ENCODE results near the gene KCNH3.
"Not testable (repeated sequence)": the region's sequence is repeated elsewhere in the genome, so short reads cannot be mapped to it uniquely, and the experiment has no call there.

Gene KCNH3

DNA sequence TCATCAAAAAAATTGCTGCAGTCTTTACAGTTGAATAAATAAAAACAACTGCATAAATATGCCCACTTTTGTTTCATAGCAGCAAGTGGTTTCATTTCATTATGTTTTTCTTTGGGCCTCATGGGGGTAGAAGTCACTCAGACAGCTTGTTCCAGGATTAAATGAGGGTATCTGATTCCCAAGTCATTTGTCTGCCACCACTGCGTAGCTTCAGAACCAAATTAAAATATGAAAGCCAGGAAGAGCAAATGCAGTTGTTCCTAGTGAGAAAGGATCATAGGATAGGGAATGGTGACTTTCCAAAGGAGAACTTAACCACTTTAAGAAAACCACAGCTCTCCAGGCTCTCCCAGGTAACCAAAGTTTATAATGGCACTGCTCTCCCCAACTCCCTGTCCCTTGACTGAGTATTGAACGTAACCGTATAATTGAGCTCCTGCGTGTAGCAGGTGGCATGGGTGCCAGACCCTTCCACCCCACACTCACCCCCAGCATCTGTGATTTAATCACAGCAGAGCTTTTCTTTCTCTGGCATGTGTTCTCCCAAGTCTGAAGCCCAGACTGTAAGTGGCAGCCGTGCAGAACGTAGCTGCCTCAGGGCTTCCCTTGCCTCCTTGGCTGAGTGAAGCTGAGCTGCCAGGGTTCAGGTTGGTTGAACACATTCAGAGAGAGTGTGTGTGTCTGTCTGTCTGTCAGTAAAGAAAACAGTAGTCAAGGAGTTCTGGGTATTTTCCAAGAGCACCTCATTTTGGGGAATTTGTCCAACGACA is 11.3 kb upstream of the KCNH3 start:
- DNase-seq = no peak

DNA sequence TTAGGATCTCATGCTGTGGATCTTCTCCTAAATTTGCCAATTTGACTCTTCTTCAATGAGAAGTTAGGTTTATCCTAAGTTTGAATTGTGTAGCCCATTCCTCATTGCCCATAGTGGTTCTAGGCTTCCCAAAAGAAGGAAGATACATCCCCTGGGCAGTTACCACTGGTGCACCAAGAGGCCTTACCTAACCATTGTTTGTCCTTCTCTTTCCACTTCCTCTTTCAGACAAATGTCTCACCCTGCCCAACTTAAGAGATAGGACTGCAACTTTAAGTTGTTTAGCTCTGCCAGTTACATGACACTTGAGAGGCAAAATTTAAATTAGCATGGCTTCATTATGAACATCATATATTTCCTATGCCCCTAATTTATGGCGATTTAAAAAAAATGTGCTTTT is 9.4 kb upstream of the KCNH3 start:
- DNase-seq = no peak

DNA sequence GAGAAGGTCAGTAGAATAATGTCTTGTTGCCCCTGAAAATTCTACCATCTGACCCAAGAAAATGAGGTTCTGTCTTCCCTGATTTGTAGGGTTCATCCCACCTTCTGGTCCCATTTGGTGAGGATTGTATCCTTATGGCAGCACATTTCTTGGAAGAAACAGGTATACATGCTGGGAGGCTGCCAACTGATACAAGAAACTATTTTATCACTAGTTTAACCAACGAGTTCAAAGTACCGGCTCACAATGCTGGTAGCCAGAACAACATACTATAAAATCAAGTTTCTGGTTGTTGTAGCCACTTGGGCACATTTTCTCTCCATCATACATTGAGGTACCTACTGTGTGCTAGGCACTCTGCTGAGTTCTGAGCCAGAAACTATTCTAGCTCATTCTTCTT is 7.1 kb upstream of the KCNH3 start:
- DNase-seq = no peak

DNA sequence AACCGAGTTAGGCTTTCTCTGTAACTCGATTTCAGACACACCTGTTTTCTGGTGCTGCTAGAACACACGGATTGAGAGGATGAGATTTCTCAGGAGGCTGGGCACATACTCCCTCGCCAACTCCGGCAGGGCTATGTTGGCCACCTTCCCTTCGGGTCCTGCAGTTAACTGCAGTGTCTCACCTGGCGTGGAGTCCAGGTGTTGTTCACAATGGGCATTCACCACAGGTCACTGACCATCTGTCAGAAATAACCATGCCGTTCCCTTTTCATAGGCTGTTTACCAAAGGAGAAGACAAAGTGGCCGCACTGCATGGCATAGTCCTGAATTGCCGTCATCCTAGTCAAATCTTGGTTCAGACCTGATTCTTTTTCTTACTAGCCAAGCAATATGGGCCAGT is 5.5 kb upstream of the KCNH3 start:
- no peak for DNase-seq

DNA sequence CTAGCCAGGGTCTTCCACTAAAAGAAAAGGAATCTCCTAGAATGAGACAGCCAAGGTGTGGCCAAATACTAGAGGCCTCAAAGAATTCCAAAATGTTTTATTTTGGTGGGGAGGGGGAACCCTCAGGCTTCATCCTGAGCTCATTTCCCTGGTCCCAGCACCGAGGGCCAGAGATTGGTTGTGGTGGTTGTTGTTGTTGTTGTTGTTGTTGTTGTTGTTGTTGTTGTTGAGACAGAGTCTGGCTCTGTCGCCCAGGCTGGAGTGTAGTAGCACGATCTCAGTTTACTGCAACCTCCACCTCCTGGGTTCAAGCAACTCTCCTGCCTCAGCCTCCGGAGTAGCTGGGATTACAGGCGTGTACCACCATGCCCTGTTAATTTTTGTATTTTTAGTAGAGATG is 4.7 kb upstream of the KCNH3 start:
- not testable (repeated sequence) for DNase-seq

DNA sequence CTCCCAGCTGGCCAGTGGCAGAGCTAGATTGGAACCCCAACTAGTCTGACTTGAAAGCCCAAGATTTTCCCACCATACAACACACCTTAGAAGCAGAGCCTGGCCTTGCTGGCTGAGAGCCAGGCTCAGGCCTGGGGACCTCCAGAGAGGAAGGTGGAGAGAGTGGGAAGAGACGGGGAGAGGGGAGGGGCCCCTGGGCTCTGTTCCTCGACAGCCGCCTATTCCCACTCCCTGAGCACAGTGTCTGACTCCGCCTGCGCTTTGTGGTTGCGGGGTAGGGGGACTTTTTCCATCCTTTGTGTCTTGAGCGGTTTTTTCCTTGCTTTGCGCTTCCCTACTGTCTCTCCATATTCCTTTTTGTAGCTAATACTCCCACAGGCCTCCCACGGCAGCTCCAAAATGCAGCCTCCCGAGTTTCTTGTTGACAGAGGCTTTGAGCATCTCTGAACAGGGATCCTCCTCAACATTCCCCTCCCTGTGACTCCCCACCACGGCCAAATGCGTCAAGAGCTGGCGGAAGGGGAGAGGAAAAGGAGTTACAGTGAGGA is 4.0 kb upstream of the KCNH3 start:
- no peak for DNase-seq

DNA sequence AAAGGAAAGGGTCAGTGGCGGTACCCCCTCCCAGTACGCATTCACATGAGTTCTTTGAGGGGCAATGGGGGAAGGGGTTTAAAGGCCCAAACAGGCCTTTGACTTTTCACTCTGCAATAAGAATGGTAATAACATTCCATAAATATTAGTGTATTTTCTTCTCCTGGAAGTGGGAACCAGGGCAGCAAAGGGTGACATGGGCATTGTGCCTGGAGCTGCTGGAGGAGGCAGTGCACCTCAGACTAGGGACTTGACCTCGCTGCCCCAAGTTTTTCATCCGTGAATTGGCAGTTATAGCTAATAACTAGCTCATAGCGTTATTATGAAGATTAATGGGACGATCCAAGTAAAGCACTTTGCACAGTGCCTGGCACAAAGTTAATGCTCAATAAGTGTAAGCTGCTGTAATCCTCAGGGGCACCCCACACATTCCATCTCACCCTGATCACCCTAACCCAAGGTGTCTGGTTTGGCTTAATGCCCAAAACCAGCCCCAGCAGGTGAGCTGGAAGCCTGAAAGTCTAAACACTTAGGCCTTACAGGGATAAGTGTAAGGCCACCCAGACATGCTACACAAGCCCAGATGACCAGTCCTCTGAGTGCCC is 2.8 kb upstream of the KCNH3 start:
- no peak for DNase-seq

DNA sequence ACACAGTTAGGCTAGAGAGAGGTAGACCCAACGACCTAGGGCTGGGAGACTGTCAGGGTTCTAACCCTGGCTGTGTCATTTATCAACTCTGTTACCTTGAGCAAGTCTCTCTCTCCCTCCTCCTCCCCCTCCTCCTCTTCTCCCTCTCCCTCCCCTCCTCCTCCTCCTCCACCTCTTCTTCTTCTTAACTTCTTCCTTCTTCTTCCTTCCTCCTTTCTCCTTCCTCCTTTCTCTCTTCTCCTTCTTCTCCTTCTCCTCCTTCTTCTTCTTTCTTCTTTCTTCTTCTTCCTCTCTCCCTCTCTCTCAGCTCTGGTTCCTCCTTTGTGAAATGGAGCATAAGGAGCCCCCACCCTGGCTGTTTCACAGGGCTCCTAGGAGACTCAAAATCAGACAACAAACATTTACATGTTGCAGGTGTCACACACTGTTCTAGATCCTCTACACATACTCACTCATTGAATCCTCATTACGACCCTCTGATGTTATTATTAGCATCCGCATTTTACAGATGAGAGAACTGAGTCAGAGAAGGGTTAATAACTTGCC is 2.2 kb upstream of the KCNH3 start:
- no peak for DNase-seq

DNA sequence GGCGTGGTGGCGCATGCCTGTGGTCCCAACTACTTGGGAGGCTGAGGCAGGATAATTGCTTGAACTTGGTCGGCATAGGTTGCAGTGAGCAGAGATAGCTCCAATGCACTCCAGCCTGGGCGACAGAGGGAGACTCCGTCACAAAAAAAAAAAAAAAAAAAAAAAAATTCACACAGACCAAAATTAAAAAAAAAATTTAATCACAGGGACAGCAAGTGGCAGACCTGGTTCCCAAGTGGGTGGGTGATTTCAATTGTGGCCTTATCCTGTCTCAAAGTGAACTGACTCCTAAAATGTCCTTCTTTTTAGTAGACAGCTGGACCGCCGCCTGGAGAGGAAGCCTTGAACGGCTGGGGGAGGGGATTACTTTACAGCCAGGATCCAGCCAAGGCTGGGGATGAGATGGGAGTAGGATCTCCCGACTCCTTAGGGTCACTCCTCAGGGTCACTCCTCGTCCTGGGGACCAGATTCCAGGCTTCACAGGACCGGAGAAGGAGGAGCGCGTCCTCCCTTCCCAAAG is 1.5 kb upstream of the KCNH3 start:
- no peak for DNase-seq

DNA sequence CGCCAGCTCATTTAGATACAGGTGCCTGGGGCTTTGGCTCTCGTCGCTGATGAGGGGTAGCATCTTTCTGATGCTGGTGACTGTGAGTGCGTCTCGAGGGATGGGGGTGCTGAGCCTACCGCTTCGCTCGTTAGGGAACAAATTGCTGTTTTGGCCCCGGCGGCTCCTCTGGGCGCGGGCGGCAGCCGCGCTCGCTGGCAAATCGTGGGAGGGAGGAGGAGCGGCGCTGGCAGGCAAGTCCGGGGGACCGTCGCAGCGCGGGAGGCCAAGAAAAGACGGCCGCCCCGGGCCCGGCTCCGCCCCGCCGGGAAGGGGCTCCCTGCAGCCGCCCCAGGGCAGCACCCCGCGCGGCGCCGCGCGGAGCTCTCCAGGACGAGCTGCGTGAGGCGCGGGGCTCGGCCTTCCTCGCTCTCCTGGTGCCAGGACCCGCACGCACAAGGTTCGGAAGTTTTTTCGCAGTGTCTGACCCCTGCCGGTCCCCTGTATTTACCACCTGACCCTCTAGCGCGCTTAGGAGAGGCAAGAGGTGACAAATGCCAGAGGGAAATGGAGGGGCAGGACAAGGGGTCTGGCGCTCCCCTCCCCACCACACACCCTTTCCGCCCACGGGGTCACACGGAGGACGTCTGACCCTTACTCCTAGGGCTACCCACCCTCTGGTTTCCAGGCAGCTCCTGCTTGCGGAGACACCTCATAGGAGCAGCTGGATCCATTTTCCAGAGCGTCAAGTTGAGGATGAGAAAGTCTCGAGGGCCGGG is 899 bp upstream of the KCNH3 start:
- DNase-seq = peak; percentile 61

DNA sequence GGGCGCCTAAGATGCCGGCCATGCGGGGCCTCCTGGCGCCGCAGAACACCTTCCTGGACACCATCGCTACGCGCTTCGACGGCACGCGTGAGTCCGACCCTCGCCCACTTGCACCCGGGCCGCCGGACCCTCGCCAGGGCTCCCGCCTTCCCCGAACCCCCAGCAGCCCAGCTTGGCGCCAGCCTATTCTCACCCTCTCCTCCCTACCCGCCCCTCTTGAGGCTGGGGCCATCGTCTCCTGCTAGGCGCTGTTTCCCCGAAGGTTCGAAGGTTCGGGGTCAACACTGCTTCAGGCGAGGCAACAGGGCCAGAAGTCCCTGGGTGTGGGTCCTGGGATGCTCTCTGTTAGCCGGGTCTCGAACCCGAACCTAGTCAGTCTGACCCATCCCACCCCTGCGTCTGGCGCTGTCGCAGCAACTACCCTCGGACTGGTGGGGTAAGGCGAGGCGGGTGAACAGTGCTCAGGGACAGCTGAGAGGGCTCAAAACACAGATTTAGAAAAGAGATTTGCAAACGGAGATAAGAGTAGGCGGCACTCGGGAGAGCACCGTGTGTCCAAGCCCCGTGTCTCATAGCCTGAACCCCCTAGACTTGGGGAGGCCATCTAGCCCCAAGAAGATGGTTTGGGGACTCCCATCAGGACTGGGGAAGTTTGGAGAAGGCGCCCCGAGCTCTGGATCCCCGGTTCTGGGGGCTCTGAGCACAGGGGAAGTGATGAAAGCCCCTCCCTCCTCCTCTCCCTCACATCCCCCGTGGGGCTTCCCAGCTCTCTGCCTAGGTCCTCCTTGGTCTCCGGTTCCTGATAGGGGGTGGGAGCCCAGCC is 787 bp downstream of the KCNH3 start:
- DNase-seq = no peak

DNA sequence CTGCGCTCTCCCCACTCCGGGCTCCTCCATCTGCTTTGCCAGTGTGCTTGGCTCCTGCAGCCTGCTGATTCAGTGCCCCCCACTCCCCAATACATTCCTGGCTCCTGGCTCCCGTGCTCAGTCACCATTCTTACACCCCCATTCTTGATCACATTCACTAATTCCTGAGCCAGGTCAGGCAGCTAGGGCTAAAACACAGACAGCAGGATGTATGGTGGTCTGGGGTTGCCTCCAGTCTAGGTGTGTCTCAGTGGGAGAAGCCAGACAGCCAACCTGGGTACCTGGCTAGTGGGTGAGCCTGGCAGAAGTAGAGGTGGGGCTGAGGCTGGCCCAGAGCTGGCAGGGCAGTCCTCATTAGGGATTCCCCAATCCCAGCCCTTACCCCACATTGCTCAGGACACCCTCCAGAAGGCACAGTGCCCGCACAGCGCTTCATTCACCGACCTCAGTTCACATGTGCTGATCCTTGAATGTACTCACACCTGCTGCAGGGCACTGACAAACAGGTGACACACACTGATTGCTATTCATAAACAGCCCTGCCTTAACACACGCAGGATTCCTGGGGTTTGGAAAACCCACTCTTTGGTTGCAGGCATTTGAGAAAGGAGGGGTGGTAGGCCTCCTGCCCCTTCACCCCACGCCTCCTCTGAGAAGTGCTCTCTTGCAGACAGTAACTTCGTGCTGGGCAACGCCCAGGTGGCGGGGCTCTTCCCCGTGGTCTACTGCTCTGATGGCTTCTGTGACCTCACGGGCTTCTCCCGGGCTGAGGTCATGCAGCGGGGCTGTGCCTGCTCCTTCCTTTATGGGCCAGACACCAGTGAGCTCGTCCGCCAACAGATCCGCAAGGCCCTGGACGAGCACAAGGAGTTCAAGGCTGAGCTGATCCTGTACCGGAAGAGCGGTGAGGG is 1.7 kb downstream of the KCNH3 start:
- no peak for DNase-seq

DNA sequence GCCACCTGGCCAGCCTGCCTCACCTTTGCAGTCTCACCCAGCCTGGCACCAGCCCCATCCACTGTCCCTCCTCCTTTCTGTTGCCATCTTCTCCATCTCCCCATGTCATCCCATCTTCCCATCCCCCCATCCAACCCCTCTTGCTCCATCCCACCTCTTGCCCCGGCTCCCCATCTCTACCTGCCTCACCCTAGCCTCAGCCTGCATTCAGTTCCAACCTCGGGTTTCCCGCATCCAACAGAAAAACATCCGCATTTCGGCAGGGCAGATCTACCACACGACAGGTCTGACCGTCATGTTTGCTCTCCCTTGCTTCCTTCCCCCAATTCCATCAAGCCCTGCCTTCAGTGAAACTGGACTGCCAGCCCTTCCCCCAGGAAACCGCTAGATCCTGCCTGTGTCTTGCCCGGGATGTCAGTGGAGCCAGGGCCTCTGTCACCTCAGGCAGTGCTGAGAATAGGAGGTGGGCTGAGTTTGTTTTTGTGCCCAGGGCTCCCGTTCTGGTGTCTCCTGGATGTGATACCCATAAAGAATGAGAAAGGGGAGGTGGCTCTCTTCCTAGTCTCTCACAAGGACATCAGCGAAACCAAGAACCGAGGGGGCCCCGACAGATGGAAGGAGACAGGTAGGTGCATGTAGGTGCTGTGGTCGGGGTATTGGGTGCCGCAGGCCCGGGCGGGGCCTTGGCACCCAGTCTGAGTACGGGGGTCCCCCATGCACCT is 2.5 kb downstream of the KCNH3 start:
- DNase-seq = no peak

DNA sequence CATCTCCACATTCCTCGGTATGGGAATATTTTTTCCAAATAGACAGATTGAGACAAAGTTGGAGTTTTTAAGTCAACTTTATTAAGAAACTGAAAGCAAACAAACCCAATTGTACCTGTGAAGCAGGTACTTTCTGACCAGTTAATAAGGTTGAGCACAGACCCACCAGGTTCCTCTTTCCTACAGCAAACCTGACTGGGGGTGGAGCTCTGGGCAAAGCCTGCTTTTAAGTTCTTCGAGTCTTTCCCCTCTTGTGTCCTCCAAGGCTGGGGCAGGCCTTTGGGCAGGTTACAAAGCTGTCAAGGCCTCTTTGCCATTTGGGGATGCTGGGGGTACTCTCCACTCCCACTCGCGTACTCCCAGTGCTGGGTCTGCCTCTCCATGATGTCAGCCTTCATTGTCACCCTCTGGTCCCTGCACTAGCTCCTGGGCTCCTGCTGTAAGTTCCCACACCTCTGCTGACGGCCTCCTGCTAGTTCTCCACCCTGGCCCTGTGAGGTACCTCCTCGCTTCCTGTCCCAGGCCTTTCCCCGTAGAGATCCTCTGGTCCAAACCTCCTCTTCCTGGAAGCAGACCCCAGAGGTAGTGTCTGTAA is 3.2 kb downstream of the KCNH3 start:
- no peak for DNase-seq

DNA sequence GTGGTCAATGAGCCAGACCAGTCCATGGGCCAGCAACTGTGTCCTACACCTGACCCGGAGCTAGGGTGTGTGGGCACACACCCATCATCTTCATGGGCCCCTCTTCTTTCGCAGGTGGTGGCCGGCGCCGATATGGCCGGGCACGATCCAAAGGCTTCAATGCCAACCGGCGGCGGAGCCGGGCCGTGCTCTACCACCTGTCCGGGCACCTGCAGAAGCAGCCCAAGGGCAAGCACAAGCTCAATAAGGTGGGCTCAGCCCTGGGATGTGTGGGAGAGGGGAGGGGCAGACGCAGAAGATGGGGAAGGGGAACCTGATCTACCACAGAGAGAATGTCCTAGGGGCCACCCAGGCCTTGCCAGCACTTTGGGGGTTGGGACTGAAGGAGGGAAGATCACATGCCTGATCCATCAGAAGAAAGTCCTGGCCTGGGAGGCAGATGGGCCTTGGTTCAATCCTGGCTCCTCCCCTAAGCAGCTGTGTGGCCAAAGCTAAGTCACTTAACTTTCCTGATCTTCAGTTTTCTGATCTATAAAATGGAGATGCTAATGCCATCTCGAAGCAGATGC is 3.8 kb downstream of the KCNH3 start:
- DNase-seq = no peak

DNA sequence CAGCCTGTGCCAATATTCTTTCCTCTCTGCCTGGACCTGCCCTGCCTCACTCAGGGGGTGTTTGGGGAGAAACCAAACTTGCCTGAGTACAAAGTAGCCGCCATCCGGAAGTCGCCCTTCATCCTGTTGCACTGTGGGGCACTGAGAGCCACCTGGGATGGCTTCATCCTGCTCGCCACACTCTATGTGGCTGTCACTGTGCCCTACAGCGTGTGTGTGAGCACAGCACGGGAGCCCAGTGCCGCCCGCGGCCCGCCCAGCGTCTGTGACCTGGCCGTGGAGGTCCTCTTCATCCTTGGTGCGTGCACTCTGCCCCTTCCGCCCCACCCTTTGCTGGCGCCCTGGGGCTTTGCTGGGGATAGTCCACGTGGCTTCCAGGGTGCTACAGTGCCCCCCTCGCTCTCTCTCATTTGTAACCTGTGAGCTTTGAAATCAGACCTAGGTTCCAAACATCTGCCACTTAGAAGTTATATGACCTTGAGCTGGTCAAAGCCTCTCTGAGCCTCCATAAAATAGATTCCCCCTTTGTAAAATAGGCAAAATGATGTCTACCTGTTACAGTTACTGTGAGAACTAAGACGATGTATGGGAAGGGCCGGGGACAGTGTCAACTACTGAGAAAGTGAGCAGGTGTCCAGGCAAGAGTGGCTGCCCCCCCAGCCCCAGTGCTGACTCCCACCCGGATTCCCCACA is 4.5 kb downstream of the KCNH3 start:
- no peak for DNase-seq

DNA sequence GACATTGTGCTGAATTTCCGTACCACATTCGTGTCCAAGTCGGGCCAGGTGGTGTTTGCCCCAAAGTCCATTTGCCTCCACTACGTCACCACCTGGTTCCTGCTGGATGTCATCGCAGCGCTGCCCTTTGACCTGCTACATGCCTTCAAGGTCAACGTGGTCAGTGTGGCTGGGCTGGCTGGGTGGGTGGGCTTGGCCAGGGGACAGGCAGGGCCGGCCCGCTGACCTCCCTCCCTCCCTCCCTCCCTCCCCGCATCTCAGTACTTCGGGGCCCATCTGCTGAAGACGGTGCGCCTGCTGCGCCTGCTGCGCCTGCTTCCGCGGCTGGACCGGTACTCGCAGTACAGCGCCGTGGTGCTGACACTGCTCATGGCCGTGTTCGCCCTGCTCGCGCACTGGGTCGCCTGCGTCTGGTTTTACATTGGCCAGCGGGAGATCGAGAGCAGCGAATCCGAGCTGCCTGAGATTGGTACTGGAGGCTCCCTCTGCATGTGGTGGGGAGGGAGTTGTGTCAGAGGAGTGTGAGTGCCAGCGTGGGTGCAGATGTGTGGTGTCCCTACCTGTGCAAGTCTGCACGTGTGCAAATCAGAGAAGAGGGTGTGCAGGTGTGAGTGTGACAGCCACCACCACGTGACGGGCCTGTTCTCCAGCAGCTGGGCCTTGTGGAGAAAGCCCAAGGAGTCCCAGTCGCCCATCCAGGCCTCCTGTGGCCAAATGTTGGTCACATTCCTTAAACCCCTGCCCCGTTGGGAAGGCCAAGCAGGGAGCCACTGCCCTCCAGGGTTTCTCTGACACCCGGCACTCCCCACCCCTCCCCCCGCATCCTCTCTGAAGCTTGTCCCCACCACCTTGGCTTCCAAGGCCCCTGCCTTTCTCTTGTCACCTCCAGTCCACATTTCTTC is 5.3 kb downstream of the KCNH3 start:
- no peak for DNase-seq

DNA sequence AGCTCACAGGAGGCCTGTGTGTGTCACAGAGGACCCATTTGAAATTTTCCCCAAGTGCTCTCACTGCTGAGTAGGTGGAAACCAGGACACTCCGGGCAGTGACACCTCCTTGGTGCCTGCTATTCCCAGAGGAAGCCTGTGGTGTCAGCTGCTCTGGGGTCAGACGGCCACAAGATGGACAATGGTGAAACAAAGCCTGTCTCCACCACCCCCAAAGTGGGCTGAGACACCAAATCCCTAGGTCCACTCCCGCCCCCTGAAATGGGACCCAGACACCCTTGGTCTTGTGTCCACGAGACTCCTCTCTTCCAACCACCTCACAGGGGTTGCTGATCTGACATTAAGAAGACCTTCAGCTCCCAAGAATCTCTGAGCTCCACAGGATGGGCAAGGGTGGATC is 7.0 kb downstream of the KCNH3 start:
- no peak for DNase-seq
